Measurements from ENCODE around the gene HTR7. TPM values are rescaled to one million over a fixed set of nuclear protein-coding genes. Genes with fewer than 3 reads are reported as not detected.

HTR7 gene
- total RNA-seq, 2 experiments from 2014 or later: not detected

DNA sequence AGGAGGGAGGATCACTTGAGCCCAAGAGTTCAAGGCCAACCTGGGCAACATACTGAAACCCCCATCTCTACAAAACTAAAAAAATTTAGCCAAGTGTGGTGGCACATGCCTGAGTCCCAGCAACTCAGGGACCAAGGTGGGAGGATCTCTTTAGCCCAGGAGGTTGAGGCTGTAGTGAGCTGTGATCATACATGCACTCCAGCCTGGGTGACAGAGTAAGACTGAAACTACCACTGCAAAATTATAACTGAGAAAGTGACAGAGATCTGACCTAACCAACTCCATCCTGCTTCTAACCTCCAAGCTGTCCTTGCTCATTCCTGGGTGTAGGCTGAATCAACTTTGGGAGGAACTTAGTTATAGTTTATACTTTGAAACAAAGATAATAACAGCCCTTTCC lies 59.4 kb downstream of the HTR7 start:
- TF ChIP-seq, protein P1, sequence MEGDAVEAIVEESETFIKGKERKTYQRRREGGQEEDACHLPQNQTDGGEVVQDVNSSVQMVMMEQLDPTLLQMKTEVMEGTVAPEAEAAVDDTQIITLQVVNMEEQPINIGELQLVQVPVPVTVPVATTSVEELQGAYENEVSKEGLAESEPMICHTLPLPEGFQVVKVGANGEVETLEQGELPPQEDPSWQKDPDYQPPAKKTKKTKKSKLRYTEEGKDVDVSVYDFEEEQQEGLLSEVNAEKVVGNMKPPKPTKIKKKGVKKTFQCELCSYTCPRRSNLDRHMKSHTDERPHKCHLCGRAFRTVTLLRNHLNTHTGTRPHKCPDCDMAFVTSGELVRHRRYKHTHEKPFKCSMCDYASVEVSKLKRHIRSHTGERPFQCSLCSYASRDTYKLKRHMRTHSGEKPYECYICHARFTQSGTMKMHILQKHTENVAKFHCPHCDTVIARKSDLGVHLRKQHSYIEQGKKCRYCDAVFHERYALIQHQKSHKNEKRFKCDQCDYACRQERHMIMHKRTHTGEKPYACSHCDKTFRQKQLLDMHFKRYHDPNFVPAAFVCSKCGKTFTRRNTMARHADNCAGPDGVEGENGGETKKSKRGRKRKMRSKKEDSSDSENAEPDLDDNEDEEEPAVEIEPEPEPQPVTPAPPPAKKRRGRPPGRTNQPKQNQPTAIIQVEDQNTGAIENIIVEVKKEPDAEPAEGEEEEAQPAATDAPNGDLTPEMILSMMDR (IDR thresholded peaks at IDR 0.05): no peak
- no peak overlapping the region for H3K27ac Mint-ChIP-seq
- H3K4me1 Mint-ChIP-seq (ENCODE audit: low read depth): no peaks in the 10 kb centered on the region
- intact Hi-C loops (cut with micrococcal nuclease): no loop called here
- ChIA-PET POLR2A (no interaction called here), CTCF (interaction anchor here (2.1 kb wide), 1 partner anchor 10 kb away, joined by 6 read pairs; no protein-coding TSS in a partner anchor)
- no peak overlapping the region for H3K4me3 Mint-ChIP-seq
- peaks cover 9% of the 10 kb centered on the region for H3K9me3 Mint-ChIP-seq
- no peak for ATAC-seq
- no peaks in the 10 kb centered on the region for H3K36me3 Mint-ChIP-seq (ENCODE audit: low read depth)
- no peak for DNase-seq
- peaks cover 9% of the 10 kb centered on the region for H3K27me3 Mint-ChIP-seq

DNA sequence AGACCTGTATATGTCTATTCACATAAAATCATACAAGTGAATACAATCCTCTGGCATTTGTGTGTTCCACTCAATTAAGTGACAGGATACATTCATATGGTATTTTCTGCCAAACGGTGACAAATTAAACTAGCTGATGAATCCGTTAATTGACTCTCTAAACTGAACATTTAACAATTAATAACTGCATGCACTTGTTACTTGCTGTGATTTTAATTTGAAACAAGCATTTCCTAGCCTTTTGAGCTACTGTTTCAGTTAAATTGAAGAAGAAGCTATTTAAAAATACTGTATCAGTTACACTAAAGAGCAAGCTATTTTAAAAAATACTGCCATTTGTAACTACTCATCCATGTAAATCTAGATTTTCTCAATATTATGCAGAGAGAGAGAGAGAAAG lies 67.4 kb downstream of the HTR7 start:
- TF ChIP-seq, protein P1 (IDR thresholded peaks at IDR 0.05): no peak
- intact Hi-C loops (cut with micrococcal nuclease): no loop called here
- Mint-ChIP-seq H3K27me3 (peaks cover 7% of the 10 kb centered on the region), H3K27ac (no peak overlapping the region), H3K9me3 (peaks cover 2% of the 10 kb centered on the region), H3K4me3 (no peak overlapping the region), H3K4me1 (ENCODE audit: low read depth) (no peaks in the 10 kb centered on the region), H3K36me3 (ENCODE audit: low read depth) (no peaks in the 10 kb centered on the region)
- ChIA-PET POLR2A (no interaction called here), CTCF (no interaction called here)
- ATAC-seq: no peak
- no peak for DNase-seq

DNA sequence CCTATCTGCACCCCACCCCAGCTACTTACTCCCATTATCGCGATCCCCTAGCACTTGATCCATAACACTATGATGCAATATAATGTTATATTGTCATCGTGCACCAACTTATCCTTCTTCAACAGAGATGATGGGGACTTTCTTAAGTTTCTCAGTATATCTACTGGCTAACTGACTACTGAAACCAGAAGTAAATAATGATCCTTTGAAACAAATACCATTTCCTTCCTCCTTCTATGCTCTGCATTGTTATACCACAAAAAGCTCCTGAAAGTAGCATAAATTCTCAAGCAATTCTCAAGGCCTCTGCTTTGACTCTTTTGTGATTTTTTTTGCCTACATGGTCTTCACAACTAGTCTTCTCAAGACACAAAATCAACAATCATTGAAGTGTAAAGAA lies 68.9 kb downstream of the HTR7 start:
- H3K4me1 Mint-ChIP-seq (ENCODE audit: low read depth): no peaks in the 10 kb centered on the region
- no peak for DNase-seq
- H3K9me3 Mint-ChIP-seq: no peaks in the 10 kb centered on the region
- H3K27ac Mint-ChIP-seq: no peak overlapping the region
- ChIA-PET CTCF (interaction anchor here (0.9 to 2.5 kb wide), 12 partner anchors 10 to 44 kb away, joined by 3 to 12 read pairs (median 4); no protein-coding TSS in a partner anchor), POLR2A (no interaction called here)
- H3K36me3 Mint-ChIP-seq (ENCODE audit: low read depth): no peaks in the 10 kb centered on the region
- no peak overlapping the region for H3K4me3 Mint-ChIP-seq
- intact Hi-C loops (cut with micrococcal nuclease): no loop called here
- H3K27me3 Mint-ChIP-seq: peaks cover 8% of the 10 kb centered on the region
- TF ChIP-seq, protein P1 (IDR thresholded peaks at IDR 0.05): no peak
- no peak for ATAC-seq

GRCh38 chr10:90788199-90788491 lies 69.7 kb downstream of the HTR7 start:
- POLR2A ChIA-PET: no interaction called here
- no peaks in the 10 kb centered on the region for H3K36me3 Mint-ChIP-seq (ENCODE audit: low read depth)
- TF ChIP-seq, protein P1 (IDR thresholded peaks at IDR 0.05): peak; percentile 12
- H3K27me3 Mint-ChIP-seq: peaks cover 8% of the 10 kb centered on the region
- DNase-seq (no peak), ATAC-seq (no peak)
- CTCF ChIA-PET: interaction anchor here (0.7 to 2.5 kb wide), 21 partner anchors 9 to 91 kb away, joined by 3 to 12 read pairs (median 4); no protein-coding TSS in a partner anchor
- no peaks in the 10 kb centered on the region for H3K4me1 Mint-ChIP-seq (ENCODE audit: low read depth)
- no peaks in the 10 kb centered on the region for H3K9me3 Mint-ChIP-seq
- no peak overlapping the region for H3K4me3 Mint-ChIP-seq
- H3K27ac Mint-ChIP-seq: no peak overlapping the region
- intact Hi-C loops (cut with micrococcal nuclease): no loop called here

GRCh38 chr10:90787393-90788198 lies 70.2 kb downstream of the HTR7 start:
- ChIA-PET POLR2A (no interaction called here), CTCF (interaction anchor here (0.7 to 2.5 kb wide), 25 partner anchors 8 to 92 kb away, joined by 3 to 12 read pairs (median 4); no protein-coding TSS in a partner anchor)
- H3K27me3 Mint-ChIP-seq: peaks cover 4% of the 10 kb centered on the region
- H3K27ac Mint-ChIP-seq: no peak overlapping the region
- H3K36me3 Mint-ChIP-seq (ENCODE audit: low read depth): no peaks in the 10 kb centered on the region
- no peak overlapping the region for H3K4me3 Mint-ChIP-seq
- TF ChIP-seq, protein P1 (IDR thresholded peaks at IDR 0.05): peak; percentile 68
- ATAC-seq (no peak), DNase-seq (peak; percentile 35)
- no peaks in the 10 kb centered on the region for H3K9me3 Mint-ChIP-seq
- intact Hi-C loops (cut with micrococcal nuclease): no loop called here
- no peaks in the 10 kb centered on the region for H3K4me1 Mint-ChIP-seq (ENCODE audit: low read depth)

Data from activated CD8-positive, alpha-beta T cell treated with anti-CD3 and anti-CD28 coated beads for 36 hours (primary cell).